IMR-90 (cell line): ENCODE data around the gene SELENOV. TPM values are rescaled to one million over a fixed set of nuclear protein-coding genes. Genes with fewer than 3 reads are reported as not detected.

Experiments used
- ATAC-seq: fragments of 200-7000 bp; cut with Tn5 transposase; 2 replicates; pipeline ENCODE4 v1.9.1; 2020; ENCODE audit warnings: low read depth, mild to moderate bottlenecking, moderate library complexity
- BruUV-seq: library from RNA; stranded (reverse); fragments of 400-500 nt; replicated peaks from 2 replicates; lab custom pipeline; 2021; lab: Mats Ljungman, UMichigan
- CTCF ChIA-PET: fragments of 300-600 bp; formaldehyde crosslinking; extraction: SDS; loops from one replicate; lab custom pipeline; 2021; ENCODE audit warnings: antibody characterized with exemption; lab: Yijun Ruan, JAX
- POLR2A ChIA-PET: fragments of 300-600 bp; sonication (Branson Sonifier 250); formaldehyde crosslinking; loops from one replicate; lab custom pipeline; 2022; ENCODE audit warnings: antibody characterized with exemption; ENCODE audit not compliant: unreplicated experiment; lab: Charles Lee
- DNase-seq: peaks from one replicate; pipeline ENCODE4 v3.0.0; 2013
- H2AFZ ChIP-seq: replicated peaks from 2 replicates; pipeline ENCODE3; 2013; ENCODE audit warnings: low read length, mild to moderate bottlenecking; ENCODE audit not compliant: poor library complexity
- H2AK5ac ChIP-seq: 2 replicates; pipeline ENCODE4 v1.6.1; 2013; ENCODE audit warnings: low read depth, low read length, inconsistent platforms
- H2AK9ac ChIP-seq: replicated peaks from 2 replicates; pipeline ENCODE3; 2013; ENCODE audit warnings: mild to moderate bottlenecking, low read depth, low read length, moderate library complexity; ENCODE audit not compliant: poor library complexity
- H2BK120ac ChIP-seq: 2 replicates; pipeline ENCODE4 v1.6.1; 2013; ENCODE audit warnings: low read depth, low read length, inconsistent platforms
- H2BK15ac ChIP-seq: 3 replicates; pipeline ENCODE4 v1.6.1; 2013; ENCODE audit warnings: low read depth, low read length, inconsistent platforms
- H2BK20ac ChIP-seq: 2 replicates; pipeline ENCODE4 v1.6.1; 2013; ENCODE audit warnings: low read depth, mild to moderate bottlenecking, inconsistent platforms, low read length, moderate library complexity
- H2BK5ac ChIP-seq: 2 replicates; pipeline ENCODE4 v1.6.1; 2013; ENCODE audit warnings: mild to moderate bottlenecking, low read depth, low read length, inconsistent platforms; ENCODE audit not compliant: poor library complexity, severe bottlenecking
- H3K14ac ChIP-seq: replicated peaks from 2 replicates; pipeline ENCODE4 v1.6.1; 2013; ENCODE audit warnings: low read depth, low read length, inconsistent platforms
- H3K18ac ChIP-seq: 2 replicates; pipeline ENCODE4 v1.6.1; 2013; ENCODE audit warnings: low read depth, low read length, control low read depth
- H3K23ac ChIP-seq: 2 replicates; pipeline ENCODE4 v1.6.1; 2013; ENCODE audit warnings: low read depth, low read length, inconsistent platforms
- H3K27ac ChIP-seq: 2 replicates; pipeline ENCODE4 v1.5.1; 2013; ENCODE audit warnings: mild to moderate bottlenecking, control low read depth, low read length; ENCODE audit not compliant: insufficient read depth
- H3K27me3 ChIP-seq: 2 replicates; pipeline ENCODE4 v1.6.1; 2013; ENCODE audit warnings: low read length; ENCODE audit not compliant: control insufficient read depth, insufficient read depth
- H3K36me3 ChIP-seq: 2 replicates; pipeline ENCODE4 v1.6.1; 2013; ENCODE audit warnings: low read length, mixed read lengths; ENCODE audit not compliant: control insufficient read depth, insufficient read depth
- H3K4ac ChIP-seq: 2 replicates; pipeline ENCODE4 v1.6.1; 2013; ENCODE audit warnings: low read depth, low read length, inconsistent platforms
- H3K4me1 ChIP-seq: 2 replicates; pipeline ENCODE4 v1.6.1; 2013; ENCODE audit warnings: low read length, mixed read lengths; ENCODE audit not compliant: control insufficient read depth, insufficient read depth
- H3K4me2 ChIP-seq: 2 replicates; pipeline ENCODE4 v1.6.1; 2013; ENCODE audit warnings: low read depth, mild to moderate bottlenecking, control low read depth, low read length, moderate library complexity
- H3K4me3 ChIP-seq: 2 replicates; pipeline ENCODE4 v1.5.1; 2013; ENCODE audit warnings: low read depth, mild to moderate bottlenecking, control low read depth, low read length, moderate library complexity; ENCODE audit not compliant: insufficient read depth
- H3K56ac ChIP-seq: 2 replicates; pipeline ENCODE4 v1.6.1; 2013; ENCODE audit warnings: low read length, inconsistent platforms; ENCODE audit not compliant: insufficient read depth; ENCODE audit errors: extremely low read depth
- H3K79me1 ChIP-seq, 2 experiments: 2 replicates each; pipeline ENCODE4 v1.6.1; 2013; ENCODE audit warnings: low read length in 2 of 2, inconsistent platforms in 1 of 2, low read depth in 1 of 2
- H3K9ac ChIP-seq: 2 replicates; pipeline ENCODE4 v1.6.1; 2013; ENCODE audit warnings: low read depth, low read length, control low read depth
- H3K9me1 ChIP-seq: 2 replicates; pipeline ENCODE4 v1.6.1; 2013; ENCODE audit warnings: low read length, inconsistent platforms; ENCODE audit not compliant: insufficient read depth
- H3K9me3 ChIP-seq: 2 replicates; pipeline ENCODE4 v1.6.1; 2013; ENCODE audit warnings: low read length; ENCODE audit not compliant: control insufficient read depth, insufficient read depth
- H4K20me1 ChIP-seq: 2 replicates; pipeline ENCODE4 v1.6.1; 2013; ENCODE audit warnings: low read length, inconsistent platforms; ENCODE audit not compliant: insufficient read depth
- H4K5ac ChIP-seq: 2 replicates; pipeline ENCODE4 v1.6.1; 2013; ENCODE audit warnings: mild to moderate bottlenecking, low read depth, low read length, control low read depth
- H4K8ac ChIP-seq, 2 experiments: 2 replicates each; pipeline ENCODE4 v1.6.1; 2013; ENCODE audit warnings: low read depth in 2 of 2, low read length in 2 of 2, control low read depth in 1 of 2, inconsistent platforms in 1 of 2
- H4K91ac ChIP-seq: 2 replicates; pipeline ENCODE4 v1.6.1; 2013; ENCODE audit warnings: low read depth, low read length, inconsistent platforms; ENCODE audit not compliant: insufficient read depth
- BHLHE40 ChIP-seq: fragments of 150-350 bp; IDR thresholded peaks from 2 replicates; pipeline ENCODE4 v1.6.1; 2016; ENCODE audit warnings: mild to moderate bottlenecking, low read depth, low read length
- CEBPB ChIP-seq: IDR thresholded peaks from 2 replicates; pipeline ENCODE4 v1.6.1; 2012; ENCODE audit warnings: low read depth, low read length, improper control_type of control experiment
- CHD1 ChIP-seq: IDR thresholded peaks from 2 replicates; pipeline ENCODE4 v1.6.1; 2012; ENCODE audit warnings: low read depth, low read length, improper control_type of control experiment
- FOS ChIP-seq: fragments of 150-350 bp; IDR thresholded peaks from 2 replicates; pipeline ENCODE4 v1.6.1; 2016; ENCODE audit warnings: low read depth, low read length
- MAFK ChIP-seq: IDR thresholded peaks from 2 replicates; pipeline ENCODE4 v1.6.1; 2012; ENCODE audit warnings: low read depth, low read length, improper control_type of control experiment
- MAZ ChIP-seq: IDR thresholded peaks from 2 replicates; pipeline ENCODE4 v1.6.1; 2012; ENCODE audit warnings: low read depth, mild to moderate bottlenecking, low read length, improper control_type of control experiment, moderate library complexity, borderline replicate concordance
- MXI1 ChIP-seq: IDR thresholded peaks from 2 replicates; pipeline ENCODE4 v1.6.1; 2012; ENCODE audit warnings: low read depth, mild to moderate bottlenecking, low read length, moderate library complexity, borderline replicate concordance
- NFE2L2 ChIP-seq: fragments of 150-350 bp; IDR thresholded peaks from 2 replicates; pipeline ENCODE4 v1.6.1; 2016; ENCODE audit warnings: low read depth, mild to moderate bottlenecking, low read length
- POLR2A ChIP-seq: IDR thresholded peaks from 2 replicates; pipeline ENCODE4 v1.6.1; 2012; ENCODE audit warnings: mild to moderate bottlenecking, low read depth, low read length
- RAD21 ChIP-seq: IDR thresholded peaks from 2 replicates; pipeline ENCODE4 v1.6.1; 2012; ENCODE audit warnings: low read length, improper control_type of control experiment
- RCOR1 ChIP-seq: IDR thresholded peaks from 2 replicates; pipeline ENCODE4 v1.6.1; 2012; ENCODE audit warnings: mild to moderate bottlenecking, low read length, improper control_type of control experiment; ENCODE audit not compliant: insufficient replicate concordance
- RFX5 ChIP-seq: IDR thresholded peaks from 2 replicates; pipeline ENCODE4 v1.8.0; 2012; ENCODE audit warnings: low read depth, mild to moderate bottlenecking, low read length, moderate library complexity
- SMC3 ChIP-seq: fragments of 150-350 bp; IDR thresholded peaks from 2 replicates; pipeline ENCODE4 v1.6.1; 2016; ENCODE audit warnings: low read depth, mild to moderate bottlenecking, antibody characterized with exemption, low read length, moderate library complexity
- USF2 ChIP-seq: fragments of 150-350 bp; IDR thresholded peaks from 2 replicates; pipeline ENCODE4 v1.6.1; 2017; ENCODE audit warnings: mild to moderate bottlenecking, antibody characterized with exemption, low read length, low read depth
- WGBS, 2 experiments: methylation state at CpG; one replicate each; pipeline versions ENCODE4 v1.1.5 to v1.1.7; 2013; ENCODE audit warnings: missing lambda C conversion rate in 2 of 2; ENCODE audit not compliant: insufficient read length in 1 of 2; ENCODE audit errors: extremely low coverage in 2 of 2; 5-methylcytosine and 5-hydroxymethylcytosine counted together
- dilution Hi-C: fragments of 300-500 bp; cut with HindIII; formaldehyde crosslinking; loops from one replicate; pipeline ENCODE4 v1.14.3; 2018; ENCODE audit warnings: low sequenced_read_pairs; ENCODE audit not compliant: unreplicated experiment
- in situ Hi-C: fragments of 300-500 bp; cut with MboI; formaldehyde crosslinking; loops from 3 replicates; pipeline ENCODE4 v1.14.3; 2019; ENCODE audit warnings: low sequenced_read_pairs, inconsistent platforms, mixed read lengths
- intact Hi-C: fragments of 100-400 bp; cut with micrococcal nuclease; formaldehyde crosslinking; loops from 2 replicates; pipeline ENCODE4 v1.10.0; 2022
- polyA plus RNA-seq, 3 experiments: library from polyadenylated mRNA; depleted of rRNA; stranded (reverse); fragments of >200 nt; gene quantifications; 2 replicates each; pipeline ENCODE4 v1.2.3, GENCODE V29; 2012; ENCODE audit warnings: low replicate concordance in 1 of 3
- total RNA-seq: library from RNA; depleted of rRNA; stranded (reverse); fragments of >200 nt; gene quantifications from 2 replicates; pipeline ENCODE4 v1.2.3, GENCODE V29; 2012
- TF ChIP-seq, protein P1 (sequence below): fragments of 150-350 bp; IDR thresholded peaks from 2 replicates; pipeline ENCODE4 v1.6.1; 2016; ENCODE audit warnings: low read depth, mild to moderate bottlenecking, low read length, moderate library complexity, borderline replicate concordance
- TF ChIP-seq, protein P2 (sequence below): conservative IDR thresholded peaks from 2 replicates; pipeline ENCODE4 v1.5.1; 2012; ENCODE audit warnings: mild to moderate bottlenecking, low read depth, low read length, improper control_type of control experiment

Gene SELENOV
- total and polyA plus RNA-seq, 2 of the 4 experiments (the other 2 are of a cell fraction), result not detected

DNA sequence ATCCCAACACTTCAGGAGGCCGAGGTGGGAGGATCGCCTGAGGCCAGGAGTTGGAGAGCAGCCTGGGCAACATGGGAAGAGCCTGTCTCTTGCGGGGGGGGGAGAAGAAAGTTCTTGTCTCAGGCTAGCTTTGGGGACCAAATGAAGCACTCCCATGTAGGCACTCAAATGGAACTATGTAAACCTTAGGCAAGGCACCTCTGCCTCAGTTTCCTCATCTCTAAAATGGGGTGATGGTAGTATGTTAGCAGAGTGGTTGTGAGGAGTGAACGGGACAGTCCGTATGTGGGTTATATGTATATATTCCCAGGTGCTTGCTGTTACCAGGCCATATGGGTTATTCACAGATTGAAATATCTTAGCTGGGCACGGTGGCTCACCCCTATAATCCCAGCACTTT lies 22.7 kb upstream of the SELENOV start:
- TF ChIP-seq MAZ (no peak), MXI1 (no peak), CHD1 (no peak), NFE2L2 (no peak), BHLHE40 (no peak), CEBPB (no peak), RCOR1 (no peak), FOS (no peak), RAD21 (no peak), SMC3 (no peak), MAFK (no peak), RFX5 (no peak), USF2 (no peak), POLR2A (no peak)
- TF ChIP-seq, protein P1, sequence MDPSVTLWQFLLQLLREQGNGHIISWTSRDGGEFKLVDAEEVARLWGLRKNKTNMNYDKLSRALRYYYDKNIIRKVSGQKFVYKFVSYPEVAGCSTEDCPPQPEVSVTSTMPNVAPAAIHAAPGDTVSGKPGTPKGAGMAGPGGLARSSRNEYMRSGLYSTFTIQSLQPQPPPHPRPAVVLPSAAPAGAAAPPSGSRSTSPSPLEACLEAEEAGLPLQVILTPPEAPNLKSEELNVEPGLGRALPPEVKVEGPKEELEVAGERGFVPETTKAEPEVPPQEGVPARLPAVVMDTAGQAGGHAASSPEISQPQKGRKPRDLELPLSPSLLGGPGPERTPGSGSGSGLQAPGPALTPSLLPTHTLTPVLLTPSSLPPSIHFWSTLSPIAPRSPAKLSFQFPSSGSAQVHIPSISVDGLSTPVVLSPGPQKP, result no peak
- TF ChIP-seq, protein P2, sequence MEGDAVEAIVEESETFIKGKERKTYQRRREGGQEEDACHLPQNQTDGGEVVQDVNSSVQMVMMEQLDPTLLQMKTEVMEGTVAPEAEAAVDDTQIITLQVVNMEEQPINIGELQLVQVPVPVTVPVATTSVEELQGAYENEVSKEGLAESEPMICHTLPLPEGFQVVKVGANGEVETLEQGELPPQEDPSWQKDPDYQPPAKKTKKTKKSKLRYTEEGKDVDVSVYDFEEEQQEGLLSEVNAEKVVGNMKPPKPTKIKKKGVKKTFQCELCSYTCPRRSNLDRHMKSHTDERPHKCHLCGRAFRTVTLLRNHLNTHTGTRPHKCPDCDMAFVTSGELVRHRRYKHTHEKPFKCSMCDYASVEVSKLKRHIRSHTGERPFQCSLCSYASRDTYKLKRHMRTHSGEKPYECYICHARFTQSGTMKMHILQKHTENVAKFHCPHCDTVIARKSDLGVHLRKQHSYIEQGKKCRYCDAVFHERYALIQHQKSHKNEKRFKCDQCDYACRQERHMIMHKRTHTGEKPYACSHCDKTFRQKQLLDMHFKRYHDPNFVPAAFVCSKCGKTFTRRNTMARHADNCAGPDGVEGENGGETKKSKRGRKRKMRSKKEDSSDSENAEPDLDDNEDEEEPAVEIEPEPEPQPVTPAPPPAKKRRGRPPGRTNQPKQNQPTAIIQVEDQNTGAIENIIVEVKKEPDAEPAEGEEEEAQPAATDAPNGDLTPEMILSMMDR, result no peak
- POLR2A ChIA-PET, result no interaction called here
- no peak overlapping the region for H3K18ac ChIP-seq
- no peak overlapping the region for H3K4ac ChIP-seq
- ATAC-seq (no peak), DNase-seq (no peak)
- H2BK15ac ChIP-seq, result no peak overlapping the region
- H2AFZ ChIP-seq, result no peak overlapping the region
- H2BK120ac ChIP-seq, result no peak overlapping the region
- no CpG with 5 or more reads among the region's 6 CpGs for WGBS, 2 experiments
- H2BK20ac ChIP-seq, result no peak overlapping the region
- H3K23ac ChIP-seq, result no peak overlapping the region
- no peak overlapping the region for H3K14ac ChIP-seq
- H3K79me1 ChIP-seq, result no peaks in the 10 kb centered on the region; a peak in 1 of 4 replicates
- no peaks in the 10 kb centered on the region for H3K9me3 ChIP-seq
- H3K36me3 ChIP-seq, result peaks cover 29% of the 10 kb centered on the region
- no peak overlapping the region for H4K91ac ChIP-seq
- no peaks in the 10 kb centered on the region for H3K4me1 ChIP-seq
- H2AK5ac ChIP-seq, result no peak overlapping the region
- no peak overlapping the region for H3K4me3 ChIP-seq
- dilution Hi-C loops (no loop called here), intact Hi-C loops (no loop called here), in situ Hi-C loops (no loop called here)
- H4K20me1 ChIP-seq, result no peaks in the 10 kb centered on the region
- no peak overlapping the region for H3K4me2 ChIP-seq
- H3K27me3 ChIP-seq, result peaks cover 3% of the 10 kb centered on the region; the same call in 1 of the 2 replicates
- no TSS peak for BruUV-seq
- H2AK9ac ChIP-seq, result no peak overlapping the region
- no peak overlapping the region for H2BK5ac ChIP-seq
- H4K5ac ChIP-seq, result no peak overlapping the region
- H3K56ac ChIP-seq, result no peak overlapping the region
- peaks cover 3% of the 10 kb centered on the region; the same call in 1 of the 2 replicates for H3K9me1 ChIP-seq
- no peak overlapping the region for H3K9ac ChIP-seq
- H3K27ac ChIP-seq, result no peak overlapping the region
- no peak overlapping the region for H4K8ac ChIP-seq
- CTCF ChIA-PET, result no interaction called here
